Mammary epithelial cell (primary cell): Measurements from ENCODE around the gene ALDH1L2.
"Not testable (repeated sequence)": the region's sequence is repeated elsewhere in the genome, so short reads cannot be mapped to it uniquely, and the experiment has no call there.

Source experiments
- CTCF ChIP-seq, 2 donors: IDR thresholded peaks in 1 of 2; conservative IDR thresholded peaks in 1 of 2; 2 replicates each; pipeline ENCODE4 v1.5.1; 2011 to 2012; ENCODE audit warnings: inconsistent platforms in 2 of 2, low read length in 2 of 2, mild to moderate bottlenecking in 2 of 2, control low read depth in 1 of 2, low read depth in 1 of 2; ENCODE audit not compliant: insufficient read depth in 1 of 2; ENCODE audit errors: extremely low read depth in 1 of 2
- EZH2 ChIP-seq: IDR thresholded peaks from 2 replicates; pipeline ENCODE4 v1.6.1; 2012; ENCODE audit warnings: low read length, inconsistent platforms, borderline replicate concordance

GRCh38 chr12:104977688-104978087, 106.6 kb downstream of the ALDH1L2 start:
- TF ChIP-seq CTCF (conservative IDR thresholded peaks at IDR 0.05 in 1 of 2, IDR thresholded peaks at IDR 0.05 in 1 of 2; ENCODE audit: extremely low read depth in 1 of 2, insufficient read depth in 1 of 2, low read depth in 1 of 2, low read length in 2 of 2); EZH2: not testable (repeated sequence)
